Lower leg skin (tissue), 3 donors: ENCODE data around the gene LGR4.

Experiments used
- CTCF ChIP-seq, 3 donors: fragments of 450-650 bp; IDR thresholded peaks; one replicate each; pipeline ENCODE4 v1.5.1; 2016; ENCODE audit warnings: antibody characterized with exemption in 3 of 3, mild to moderate bottlenecking in 3 of 3, moderate library complexity in 2 of 3
- POLR2A ChIP-seq, 2 donors: fragments of 450-650 bp; IDR thresholded peaks; one replicate each; pipeline ENCODE4 v1.6.1; 2016 to 2017; ENCODE audit warnings: antibody characterized with exemption in 2 of 2, mild to moderate bottlenecking in 1 of 2, moderate library complexity in 1 of 2

- TF ChIP-seq POLR2A (IDR thresholded peaks at IDR 0.05) = no peak
- TF ChIP-seq CTCF (IDR thresholded peaks at IDR 0.05) = no peak
Observed at GRCh38 chr11:27477243-27477642, 4.7 kb upstream of the LGR4 start.
